GM18861 (cell line): ENCODE data around the gene VTN.
A peak's percentile ranks its signal among the peaks of the same experiment; 100 is the strongest.

Source experiments
- ATAC-seq: cut with Tn5 transposase; IDR thresholded peaks from one replicate; pipeline ENCODE4 v1.9.1; 2021; ENCODE audit not compliant: unreplicated experiment

The VTN gene

DNA sequence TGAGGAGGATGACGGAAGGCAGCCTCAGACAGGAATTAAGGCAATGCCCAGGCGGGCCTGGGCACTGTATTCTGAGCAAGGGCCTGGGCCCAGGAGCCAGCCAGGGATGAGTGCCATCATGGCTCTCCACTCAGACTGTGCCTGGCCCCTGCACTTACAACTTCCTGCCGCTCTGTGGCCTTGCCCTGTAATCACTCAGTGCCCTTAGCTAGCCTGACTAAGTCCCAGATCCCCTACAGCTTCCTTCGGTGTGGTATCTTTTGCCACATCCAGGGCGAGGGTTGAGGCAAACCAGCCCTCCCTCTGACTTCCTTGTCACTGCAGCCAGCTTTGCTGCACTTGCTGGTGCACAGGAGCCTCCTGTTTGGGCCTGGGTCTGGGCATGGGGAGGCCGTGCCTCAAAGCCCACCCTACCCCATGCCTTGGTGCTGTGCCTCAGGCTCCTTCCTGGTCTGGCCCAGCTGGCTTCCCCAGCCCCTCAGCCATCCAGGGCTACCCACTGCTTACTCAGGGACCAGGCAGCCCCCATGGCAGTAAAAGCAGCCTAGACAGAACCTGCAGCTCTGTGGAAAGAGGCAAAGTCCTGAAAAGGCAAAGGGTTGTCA, 26.6 kb upstream of the VTN start:
- no peak for ATAC-seq

DNA sequence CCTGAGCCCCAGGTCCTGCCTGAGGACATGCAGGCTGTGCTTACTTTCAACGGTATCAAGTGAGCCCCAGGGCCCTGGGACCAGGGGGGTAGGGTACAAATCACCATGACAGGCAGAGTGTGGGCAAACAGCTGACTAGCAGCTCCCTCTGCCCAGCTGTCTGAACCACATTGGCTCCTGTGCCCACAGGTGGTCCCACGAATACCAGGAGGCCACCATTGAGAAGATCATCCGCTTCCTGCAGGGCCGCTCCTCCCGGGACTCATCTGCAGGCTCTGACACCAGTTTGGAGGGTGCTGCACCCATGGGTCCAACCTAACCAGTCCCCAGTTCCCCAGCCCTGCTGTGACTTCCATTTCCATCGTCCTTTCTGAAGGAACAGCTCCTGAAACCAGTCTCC, 25.9 kb upstream of the VTN start:
- ATAC-seq: no peak

DNA sequence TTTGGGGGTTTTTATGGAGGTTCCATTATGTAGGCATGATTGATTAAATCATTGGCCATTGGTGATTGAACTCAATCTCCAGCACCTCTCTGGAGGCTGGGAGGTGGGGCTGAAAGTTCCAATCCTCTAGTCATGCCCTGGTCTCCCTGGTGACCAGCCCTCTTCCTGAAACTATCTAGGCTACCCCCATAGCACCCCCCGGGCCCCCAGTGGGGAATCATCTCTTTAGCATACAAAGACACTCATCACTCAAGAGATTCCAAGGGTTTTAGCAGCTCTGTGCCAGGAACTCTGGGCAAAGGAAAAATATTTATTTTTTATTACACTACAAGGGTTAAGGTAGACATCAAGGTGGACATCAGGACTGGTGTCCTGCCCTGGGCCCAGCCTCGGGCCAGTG, 25.3 kb upstream of the VTN start:
- no peak for ATAC-seq

DNA sequence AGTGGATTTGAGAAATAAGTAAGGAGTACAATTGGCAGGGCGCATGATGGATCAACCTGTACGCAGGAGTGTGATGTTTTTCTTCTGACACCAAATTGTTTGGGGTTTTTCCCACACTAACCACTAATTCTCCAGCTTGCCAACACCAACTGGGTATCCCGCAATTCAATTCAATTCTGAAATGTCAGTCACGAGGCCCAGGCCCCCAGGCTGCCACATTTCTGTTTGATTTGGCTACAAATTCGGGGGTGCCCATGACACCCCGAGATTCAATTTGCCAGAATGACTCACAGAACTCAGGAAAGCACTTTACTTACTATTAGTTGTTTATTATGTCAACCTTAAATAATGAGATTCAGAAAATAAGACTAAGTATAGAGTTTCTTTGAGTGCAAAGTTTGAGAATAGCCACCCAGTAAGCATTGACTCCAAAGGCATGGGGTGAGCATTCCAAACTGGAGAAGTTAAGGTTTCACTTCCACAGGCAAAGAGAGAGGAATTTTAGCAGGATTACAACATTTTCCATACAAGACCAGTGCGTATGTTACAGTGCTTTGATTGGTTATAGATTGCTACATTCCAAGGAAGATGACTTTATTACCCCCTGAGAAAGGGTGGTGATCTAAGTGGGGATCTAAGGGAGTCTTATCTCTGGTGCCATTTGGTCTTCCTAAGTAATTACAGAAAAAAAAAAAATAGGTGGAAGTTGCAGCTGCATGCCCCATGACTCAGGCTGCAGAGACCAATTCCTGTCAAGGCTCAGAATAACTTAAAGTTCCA, 24.4 kb upstream of the VTN start:
- no peak for ATAC-seq

DNA sequence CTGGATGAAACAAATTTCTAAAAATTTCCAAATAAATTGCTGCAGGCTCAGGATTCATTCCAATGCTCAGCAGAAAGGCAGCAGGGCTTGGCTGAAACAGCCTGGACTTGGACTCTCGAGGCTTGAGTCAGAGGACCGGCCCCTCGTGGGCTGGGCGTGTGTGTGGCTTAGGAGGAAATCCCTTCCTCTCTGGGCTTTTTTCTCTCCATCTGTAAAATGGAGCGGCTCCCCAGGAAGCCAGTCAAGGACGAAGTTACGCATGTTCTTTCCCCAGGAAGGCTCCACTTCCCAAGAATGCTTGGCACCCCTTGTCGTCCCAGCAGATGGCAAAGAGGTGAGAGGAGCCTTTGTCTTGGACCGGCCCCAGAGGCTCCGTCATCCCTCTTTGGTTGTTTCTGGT, 22.4 kb upstream of the VTN start:
- ATAC-seq: no peak

DNA sequence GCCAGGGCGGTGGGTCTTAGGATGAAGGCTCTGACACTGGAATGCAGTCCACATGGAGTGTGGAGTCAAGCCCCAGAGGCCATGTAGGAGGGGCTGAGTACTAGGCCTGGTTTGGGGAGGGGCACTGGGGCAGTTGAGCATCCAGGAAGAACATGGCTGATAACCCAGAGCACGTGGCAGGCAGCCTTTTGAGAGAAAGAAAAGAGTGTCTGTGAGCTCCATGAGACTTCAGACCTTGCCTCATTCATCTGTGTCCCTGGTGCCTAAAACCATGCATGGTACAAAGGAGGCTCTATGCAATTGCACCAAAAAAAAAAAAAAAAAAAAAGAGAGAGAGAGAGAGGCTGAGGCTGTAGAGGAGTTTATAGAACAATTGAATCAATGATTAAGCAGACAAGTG, 21.3 kb upstream of the VTN start:
- no peak for ATAC-seq

DNA sequence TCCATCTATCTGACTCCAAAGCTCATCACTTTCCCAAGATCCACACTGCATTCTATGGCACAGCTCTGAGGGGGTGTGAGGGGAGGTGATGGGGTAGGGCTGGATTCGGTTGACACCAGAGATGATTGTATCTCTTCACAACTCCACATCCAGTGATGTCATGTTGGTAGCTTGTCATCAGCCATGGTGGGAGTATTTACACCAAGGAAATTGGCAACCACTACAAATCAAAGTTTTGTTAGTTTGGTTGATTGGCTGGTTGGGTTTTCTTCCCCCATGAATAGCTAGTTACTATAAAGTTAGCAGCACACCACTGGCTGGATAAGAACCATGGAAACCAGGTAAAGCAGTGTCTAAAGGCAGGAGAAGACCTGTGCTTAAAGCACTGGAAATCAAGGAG, 20.9 kb upstream of the VTN start:
- ATAC-seq: no peak

DNA sequence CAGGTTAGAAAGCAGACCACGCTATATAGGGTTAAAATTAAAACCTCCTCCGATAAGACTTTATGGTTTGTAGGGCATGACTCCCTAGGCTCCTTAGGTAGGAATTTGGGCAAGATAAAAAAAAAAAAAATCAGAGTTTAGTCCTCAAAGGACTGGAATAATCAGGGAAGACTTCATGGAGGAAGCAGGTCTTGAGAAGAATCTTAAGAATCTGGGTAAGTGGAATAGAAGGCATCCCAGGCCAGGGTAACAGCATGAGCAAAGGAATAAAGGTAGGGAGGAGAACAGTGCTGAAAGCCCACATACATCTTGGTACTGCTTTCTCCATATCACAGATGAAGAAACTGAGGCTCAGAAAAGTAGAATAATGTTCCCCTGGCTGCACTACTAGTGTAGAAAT, 20.5 kb upstream of the VTN start:
- no peak for ATAC-seq

DNA sequence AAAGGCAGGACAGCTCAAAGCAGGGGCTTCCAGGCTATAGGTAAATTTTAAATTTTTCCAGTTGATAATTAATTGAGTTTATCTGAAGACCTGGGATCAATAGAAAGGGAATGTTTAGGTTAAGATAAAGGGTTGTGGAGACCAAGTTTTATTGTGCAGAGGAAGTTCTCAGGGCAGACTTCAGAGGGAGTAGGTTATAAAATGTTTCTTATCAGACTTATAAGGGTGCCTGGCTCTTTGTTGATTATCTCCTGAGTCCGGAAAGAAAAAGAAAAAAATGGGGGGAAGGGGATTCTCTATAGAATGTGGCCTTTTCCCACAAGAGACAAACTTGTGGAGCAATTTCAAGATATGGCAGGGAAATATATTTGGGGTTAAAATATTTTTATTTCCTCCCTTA, 20.0 kb upstream of the VTN start:
- no peak for ATAC-seq

DNA sequence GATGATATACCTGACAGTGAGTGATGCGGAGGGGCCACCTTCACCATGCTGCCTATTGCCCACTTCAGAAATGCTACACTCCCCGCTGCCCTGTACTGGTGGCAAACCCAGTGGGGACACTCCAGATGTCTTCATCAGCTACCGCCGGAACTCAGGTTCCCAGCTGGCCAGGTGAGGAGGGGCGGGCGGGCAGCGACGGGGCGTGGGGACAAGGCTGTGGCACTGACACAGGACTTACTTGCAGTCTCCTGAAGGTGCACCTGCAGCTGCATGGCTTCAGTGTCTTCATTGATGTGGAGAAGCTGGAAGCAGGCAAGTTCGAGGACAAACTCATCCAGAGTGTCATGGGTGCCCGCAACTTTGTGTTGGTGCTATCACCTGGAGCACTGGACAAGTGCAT, 18.0 kb upstream of the VTN start:
- no peak for ATAC-seq

DNA sequence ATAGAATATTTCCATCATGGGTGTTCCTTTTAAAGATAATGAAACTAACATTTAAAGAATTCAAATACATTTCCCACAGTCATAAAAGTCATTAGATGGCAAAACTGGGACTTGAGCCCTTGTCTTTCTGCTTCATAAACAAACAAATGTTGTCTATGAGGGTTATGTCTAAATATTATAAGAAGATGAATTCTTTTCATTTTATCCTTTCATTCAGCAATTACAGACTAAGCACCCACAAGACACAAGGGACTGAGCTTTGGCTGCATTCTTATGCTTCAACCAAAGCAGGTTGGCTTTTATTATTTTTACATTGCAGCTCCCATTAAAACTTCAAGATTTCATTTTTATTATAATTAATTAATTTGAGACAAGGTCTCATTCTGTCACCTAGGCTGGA, 16.3 kb upstream of the VTN start:
- ATAC-seq: no peak

DNA sequence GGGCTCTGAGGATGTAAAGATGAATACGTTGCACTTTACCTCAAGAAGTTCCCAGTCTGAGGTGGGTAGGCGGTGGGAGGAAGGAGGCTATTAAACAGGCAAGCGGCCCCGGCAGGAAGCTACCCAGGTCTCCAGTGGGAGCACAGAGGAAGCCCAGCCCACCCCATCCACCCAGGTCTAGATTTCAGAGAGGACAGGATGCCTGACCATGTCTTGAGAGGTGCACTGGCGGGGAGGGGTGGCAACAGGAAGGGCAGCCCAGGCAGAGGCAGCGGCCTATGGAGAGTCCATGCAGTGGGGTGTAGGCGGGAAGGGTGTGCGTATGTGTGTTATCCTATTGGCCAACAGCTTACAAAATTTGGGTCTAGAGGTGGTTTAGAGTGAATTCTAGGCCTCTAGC, 15.3 kb upstream of the VTN start:
- no peak for ATAC-seq

DNA sequence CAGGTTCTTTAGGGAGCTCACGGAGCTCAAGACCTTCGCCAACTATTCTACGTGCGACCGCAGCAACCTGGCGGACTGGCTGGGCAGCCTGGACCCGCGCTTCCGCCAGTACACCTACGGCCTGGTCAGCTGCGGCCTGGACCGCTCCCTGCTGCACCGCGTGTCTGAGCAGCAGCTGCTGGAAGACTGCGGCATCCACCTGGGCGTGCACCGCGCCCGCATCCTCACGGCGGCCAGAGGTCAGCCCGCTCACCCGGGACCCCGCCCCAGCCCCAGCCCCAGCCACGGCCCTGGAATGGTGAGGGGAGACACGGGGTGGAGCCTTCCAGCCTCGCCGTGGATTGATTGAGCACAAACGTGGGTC, 14.9 kb upstream of the VTN start:
- no peak for ATAC-seq

DNA sequence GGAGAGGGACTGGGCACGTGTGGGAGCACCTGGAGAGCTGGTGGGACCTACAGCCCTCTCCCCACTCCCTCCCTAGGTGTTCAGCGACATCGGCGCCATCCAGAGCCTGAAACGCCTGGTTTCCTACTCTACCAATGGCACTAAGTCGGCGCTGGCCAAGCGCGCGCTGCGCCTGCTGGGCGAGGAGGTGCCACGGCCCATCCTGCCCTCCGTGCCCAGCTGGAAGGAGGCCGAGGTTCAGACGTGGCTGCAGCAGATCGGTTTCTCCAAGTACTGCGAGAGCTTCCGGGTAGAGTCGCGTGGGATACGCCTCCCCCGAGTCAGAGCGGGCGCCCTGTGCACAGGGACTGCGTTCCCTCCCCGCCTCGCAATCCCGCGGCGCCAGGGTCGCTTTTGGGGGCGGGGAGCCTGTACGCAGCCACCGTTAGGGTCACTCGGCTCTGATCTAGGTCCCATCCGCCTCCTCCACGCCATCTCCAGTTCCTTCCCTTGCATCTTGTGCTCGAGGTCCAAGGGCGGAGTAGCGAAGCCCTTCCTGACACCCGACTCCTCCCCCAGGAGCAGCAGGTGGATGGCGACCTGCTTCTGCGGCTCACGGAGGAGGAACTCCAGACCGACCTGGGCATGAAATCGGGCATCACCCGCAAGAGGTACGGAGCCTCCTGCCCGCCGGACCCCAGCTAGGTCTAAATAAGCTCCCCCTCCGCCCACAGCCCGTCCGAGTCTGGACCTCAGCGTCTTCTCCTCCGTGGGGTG, 14.4 kb upstream of the VTN start:
- ATAC-seq: no peak

DNA sequence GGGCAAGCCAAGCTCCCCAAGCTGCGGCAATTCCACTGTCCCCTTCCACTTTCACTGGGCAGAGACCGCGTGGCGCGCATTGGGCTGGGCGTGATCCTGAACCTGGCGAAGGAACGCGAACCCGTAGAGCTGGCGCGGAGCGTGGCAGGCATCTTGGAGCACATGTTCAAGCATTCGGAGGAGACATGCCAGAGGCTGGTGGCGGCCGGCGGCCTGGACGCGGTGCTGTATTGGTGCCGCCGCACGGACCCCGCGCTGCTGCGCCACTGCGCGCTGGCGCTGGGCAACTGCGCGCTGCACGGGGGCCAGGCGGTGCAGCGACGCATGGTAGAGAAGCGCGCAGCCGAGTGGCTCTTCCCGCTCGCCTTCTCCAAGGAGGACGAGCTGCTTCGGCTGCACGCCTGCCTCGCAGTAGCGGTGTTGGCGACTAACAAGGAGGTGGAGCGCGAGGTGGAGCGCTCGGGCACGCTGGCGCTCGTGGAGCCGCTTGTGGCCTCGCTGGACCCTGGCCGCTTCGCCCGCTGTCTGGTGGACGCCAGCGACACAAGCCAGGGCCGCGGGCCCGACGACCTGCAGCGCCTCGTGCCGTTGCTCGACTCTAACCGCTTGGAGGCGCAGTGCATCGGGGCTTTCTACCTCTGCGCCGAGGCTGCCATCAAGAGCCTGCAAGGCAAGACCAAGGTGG, 11.2 kb upstream of the VTN start:
- ATAC-seq: no peak

DNA sequence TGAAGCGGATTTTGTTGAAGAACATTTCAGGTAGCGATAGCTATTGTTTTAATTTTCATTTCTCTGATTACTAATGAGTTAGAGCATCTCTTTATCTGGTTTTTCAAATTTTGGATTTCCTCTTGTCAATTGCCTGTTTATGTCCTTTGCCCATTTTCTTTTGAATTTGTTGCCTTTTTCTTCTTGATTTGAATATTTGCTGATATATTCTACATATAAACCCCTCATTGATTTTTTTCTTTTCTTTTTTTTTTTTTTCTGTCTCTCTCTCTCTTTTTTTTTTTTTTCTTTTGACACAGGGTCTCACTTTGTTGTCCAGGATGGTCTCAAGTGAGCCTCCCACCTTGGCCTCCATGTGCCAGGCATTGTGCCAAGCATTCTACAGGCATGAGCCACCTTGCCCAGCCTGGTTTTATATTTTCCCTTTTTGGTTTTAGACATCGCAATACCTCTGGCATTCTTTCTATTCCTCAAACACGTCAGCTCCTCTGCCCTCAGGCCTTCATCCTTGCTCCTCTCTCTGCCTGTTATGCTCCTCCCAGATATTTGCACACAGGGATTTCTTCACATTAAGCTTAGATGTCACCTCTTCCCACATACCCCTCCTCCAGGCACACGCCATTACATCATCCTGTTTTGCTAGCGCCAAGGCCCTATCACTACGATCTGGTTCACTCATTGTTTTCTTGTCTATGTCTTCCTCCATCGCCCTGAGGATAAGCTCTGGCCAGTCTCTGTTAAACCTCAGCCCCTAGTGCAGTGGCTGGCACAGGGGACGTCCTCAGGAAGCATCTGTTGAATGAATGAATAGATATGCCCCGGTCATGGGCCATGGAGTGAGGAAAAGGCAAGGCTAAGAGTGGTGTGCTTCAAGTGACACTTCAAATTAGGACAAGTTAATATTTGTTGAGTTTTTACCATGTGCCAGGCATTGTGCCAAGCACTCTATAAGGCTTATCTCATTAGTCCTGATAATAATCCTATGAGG, 10.0 kb upstream of the VTN start:
- no peak for ATAC-seq

DNA sequence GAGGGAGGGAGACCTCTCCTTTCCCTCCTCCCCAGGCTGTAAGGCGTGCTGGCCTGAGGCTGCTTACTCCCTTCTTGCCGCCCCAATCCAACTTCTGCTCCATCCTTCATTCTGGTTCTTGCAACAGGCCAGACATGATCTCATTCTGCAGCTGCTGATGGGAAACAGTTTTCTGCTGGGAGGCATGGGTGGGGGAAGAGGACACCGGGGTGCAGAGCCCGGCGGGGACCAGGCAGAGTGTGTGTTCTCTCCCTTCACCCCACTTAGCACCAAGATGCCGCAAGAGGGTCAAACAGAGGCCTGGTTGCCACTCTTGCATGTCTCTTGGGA, 2.8 kb upstream of the VTN start:
- ATAC-seq: no peak

DNA sequence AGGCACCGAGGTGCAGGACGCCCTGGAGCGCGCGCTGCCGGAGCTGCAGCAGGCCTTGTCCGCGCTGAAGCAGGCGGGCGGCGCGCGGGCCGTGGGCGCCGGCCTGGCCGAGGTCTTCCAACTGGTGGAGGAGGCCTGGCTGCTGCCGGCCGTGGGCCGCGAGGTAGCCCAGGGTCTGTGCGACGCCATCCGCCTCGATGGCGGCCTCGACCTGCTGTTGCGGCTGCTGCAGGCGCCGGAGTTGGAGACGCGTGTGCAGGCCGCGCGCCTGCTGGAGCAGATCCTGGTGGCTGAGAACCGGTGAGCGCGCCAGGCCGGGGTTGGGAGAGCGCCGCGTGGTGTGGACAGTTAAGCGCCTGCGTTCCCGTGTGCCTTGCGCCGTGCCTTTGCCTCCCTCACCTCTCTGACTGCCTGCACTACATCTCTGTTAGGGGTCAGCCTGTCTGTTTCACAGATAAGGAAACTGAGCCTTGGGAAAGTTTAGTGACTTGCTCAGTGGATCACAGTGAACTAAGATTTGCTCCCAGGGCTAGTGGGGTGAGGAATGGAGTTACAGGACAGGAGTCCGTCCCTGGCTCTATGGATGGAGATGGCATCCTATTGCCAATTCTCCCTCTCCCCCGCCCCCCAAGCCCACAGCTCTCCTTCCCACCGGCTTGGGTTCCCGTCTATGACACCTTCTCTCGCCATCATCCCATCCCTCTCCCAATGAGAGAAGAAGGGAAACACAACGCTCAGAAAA, 2.3 kb upstream of the VTN start:
- ATAC-seq: no peak

DNA sequence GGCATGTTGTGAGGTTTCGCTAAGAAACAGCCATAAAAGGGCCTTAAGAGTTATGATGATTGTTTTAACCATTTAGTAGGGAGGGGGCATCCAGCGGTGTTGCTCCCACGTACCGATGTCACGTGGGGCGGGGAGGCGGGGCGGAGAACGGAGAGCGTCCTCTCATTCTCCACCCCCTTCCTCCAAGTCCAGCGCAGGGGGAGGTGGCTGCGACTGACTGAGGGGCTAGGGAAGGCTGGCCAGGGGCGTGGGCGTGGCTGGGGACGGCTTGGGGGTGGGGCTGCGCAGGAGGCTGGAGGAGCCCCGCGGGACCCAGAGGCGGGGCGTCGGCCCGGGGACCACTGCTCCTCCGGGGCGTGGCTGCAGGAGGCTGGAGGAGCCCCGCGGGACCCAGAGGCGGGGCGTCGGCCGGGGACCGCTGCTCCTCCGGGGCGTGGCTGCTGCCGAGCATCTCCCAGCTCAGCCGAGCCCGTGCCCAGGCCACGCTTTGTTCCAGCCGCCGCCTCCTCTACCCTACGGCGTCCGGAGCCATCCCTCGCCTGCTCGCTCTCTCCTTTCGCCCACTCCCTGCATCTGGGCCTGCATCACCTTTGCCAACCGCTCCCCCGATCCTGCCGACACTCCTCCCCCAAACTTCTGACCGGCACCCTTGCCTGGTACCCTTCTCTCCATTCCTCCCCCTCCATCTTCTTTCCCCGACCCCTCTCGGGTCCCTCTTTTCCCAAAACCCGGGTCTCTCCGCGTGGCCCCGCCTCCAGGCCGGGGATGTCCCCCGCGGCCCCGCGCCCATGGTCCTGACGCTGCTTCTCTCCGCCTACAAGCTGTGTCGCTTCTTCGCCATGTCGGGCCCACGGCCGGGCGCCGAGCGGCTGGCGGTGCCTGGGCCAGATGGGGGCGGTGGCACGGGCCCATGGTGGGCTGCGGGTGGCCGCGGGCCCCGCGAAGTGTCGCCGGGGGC, 1.4 kb upstream of the VTN start, which contains the start of gene SARM1:
Gene SARM1 (plus strand): TSS at position 450 of the 958 bp plus-strand sequence. CDS start 339 bp downstream, at position 789.
- peak; percentile 56 for ATAC-seq
